A549 (cell line): Measurements from ENCODE around the gene INHBE.

Source experiments
- CBX2 ChIP-seq: fragments of 200-600 bp; sonication (generic); IDR thresholded peaks from 2 replicates; pipeline ENCODE4 v1.6.1; 2016; ENCODE audit warnings: low read depth, mild to moderate bottlenecking, borderline replicate concordance
- ESRRA ChIP-seq: fragments of 150-350 bp; IDR thresholded peaks from 2 replicates; pipeline ENCODE4 v1.6.1; 2014; ENCODE audit warnings: mild to moderate bottlenecking, low read length, borderline replicate concordance
- FOSL2 ChIP-seq, 2 experiments: fragments of 450-650 bp in 1 of 2; fragments of >200 bp in 1 of 2; sonication (Bioruptor Twin) in 1 of 2; formaldehyde crosslinking; IDR thresholded peaks; 2 replicates each; pipeline versions ENCODE4 v1.5.0 to v1.6.1; 2016 to 2020; ENCODE audit warnings: mild to moderate bottlenecking in 1 of 2, moderate library complexity in 1 of 2
- HDAC2 ChIP-seq: fragments of 200-600 bp; sonication (generic); IDR thresholded peaks from 2 replicates; pipeline ENCODE4 v1.6.1; 2016
- JUN ChIP-seq, 2 experiments: fragments of >200 bp; sonication (Bioruptor Twin); formaldehyde crosslinking; IDR thresholded peaks; 2 replicates in 1 of 2; 3 replicates in 1 of 2; pipeline ENCODE4 v1.6.1; 2016 to 2017
- MYC ChIP-seq: IDR thresholded peaks from 2 replicates; pipeline ENCODE4 v1.6.1; 2012; ENCODE audit warnings: mild to moderate bottlenecking, inconsistent platforms, low read length, improper control_type of control experiment, borderline replicate concordance
- POLR2A ChIP-seq: IDR thresholded peaks from 2 replicates; pipeline ENCODE4 v1.6.1; 2012; ENCODE audit warnings: mild to moderate bottlenecking, low read length
- RAD21 ChIP-seq, 2 experiments: fragments of >200 bp in 1 of 2; sonication (Bioruptor Twin) in 1 of 2; formaldehyde crosslinking in 1 of 2; IDR thresholded peaks in 1 of 2; conservative IDR thresholded peaks in 1 of 2; 2 replicates in 1 of 2; 3 replicates in 1 of 2; pipeline ENCODE4 v1.6.1; 2012 to 2018; ENCODE audit warnings: inconsistent platforms in 1 of 2
- TF ChIP-seq, protein P1 (sequence below): IDR thresholded peaks from 2 replicates; pipeline ENCODE4 v1.6.1; 2012
- TF ChIP-seq, protein P2 (sequence below): fragments of >200 bp; sonication (Bioruptor Twin); formaldehyde crosslinking; IDR thresholded peaks from 3 replicates; pipeline ENCODE4 v1.5.1; 2016
- TF ChIP-seq, protein P3 (sequence below): fragments of 150-350 bp; IDR thresholded peaks from 2 replicates; pipeline ENCODE4 v1.6.1; 2014; ENCODE audit warnings: low read depth, mild to moderate bottlenecking, low read length
- TF ChIP-seq, protein P4 (sequence below): fragments of 200-600 bp; sonication (generic); IDR thresholded peaks from 2 replicates; pipeline ENCODE4 v1.6.1; 2016; ENCODE audit warnings: antibody characterized with exemption, mild to moderate bottlenecking, moderate library complexity

DNA sequence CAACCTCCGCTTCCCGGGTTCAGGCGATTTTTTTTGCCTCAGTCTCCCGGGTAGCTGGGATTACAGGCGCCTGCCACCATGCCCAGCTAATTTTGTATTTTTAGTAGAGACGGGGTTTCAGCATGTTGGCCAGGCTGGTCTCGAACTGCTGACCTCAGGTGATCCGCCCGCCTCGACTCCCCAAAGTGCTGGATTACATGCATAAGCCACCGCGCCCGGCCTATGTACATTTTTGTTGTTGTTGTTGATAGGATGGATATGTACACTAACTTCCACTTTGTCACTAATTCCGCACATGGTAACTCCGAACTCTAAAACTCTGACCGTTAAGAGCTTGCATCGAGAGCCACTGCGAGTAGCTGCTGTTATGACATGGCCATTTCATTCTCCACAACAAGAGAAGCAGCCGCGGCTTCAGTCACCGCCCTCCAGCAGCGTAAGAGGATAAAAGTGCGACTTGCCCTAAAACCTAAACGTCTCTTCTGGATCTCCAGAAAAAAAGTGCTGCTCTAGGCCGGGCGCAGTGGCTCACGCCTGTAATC, 32.0 kb downstream of the INHBE start:
- TF ChIP-seq, protein P1, sequence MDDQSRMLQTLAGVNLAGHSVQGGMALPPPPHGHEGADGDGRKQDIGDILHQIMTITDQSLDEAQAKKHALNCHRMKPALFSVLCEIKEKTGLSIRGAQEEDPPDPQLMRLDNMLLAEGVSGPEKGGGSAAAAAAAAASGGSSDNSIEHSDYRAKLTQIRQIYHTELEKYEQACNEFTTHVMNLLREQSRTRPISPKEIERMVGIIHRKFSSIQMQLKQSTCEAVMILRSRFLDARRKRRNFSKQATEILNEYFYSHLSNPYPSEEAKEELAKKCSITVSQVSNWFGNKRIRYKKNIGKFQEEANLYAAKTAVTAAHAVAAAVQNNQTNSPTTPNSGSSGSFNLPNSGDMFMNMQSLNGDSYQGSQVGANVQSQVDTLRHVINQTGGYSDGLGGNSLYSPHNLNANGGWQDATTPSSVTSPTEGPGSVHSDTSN, result no peak
- TF ChIP-seq POLR2A (no peak), ESRRA (no peak), FOSL2 (IDR thresholded peaks at IDR 0.05) (no peak), FOSL2 (CRISPR knock-in tag; IDR thresholded peaks at IDR 0.05) (no peak), JUN (IDR thresholded peaks at IDR 0.05) (no peak), CBX2 (no peak), HDAC2 (no peak), MYC (no peak), RAD21 (conservative IDR thresholded peaks at IDR 0.05 in 1 of 2, IDR thresholded peaks at IDR 0.05 in 1 of 2) (no peak)
- TF ChIP-seq, protein P2, sequence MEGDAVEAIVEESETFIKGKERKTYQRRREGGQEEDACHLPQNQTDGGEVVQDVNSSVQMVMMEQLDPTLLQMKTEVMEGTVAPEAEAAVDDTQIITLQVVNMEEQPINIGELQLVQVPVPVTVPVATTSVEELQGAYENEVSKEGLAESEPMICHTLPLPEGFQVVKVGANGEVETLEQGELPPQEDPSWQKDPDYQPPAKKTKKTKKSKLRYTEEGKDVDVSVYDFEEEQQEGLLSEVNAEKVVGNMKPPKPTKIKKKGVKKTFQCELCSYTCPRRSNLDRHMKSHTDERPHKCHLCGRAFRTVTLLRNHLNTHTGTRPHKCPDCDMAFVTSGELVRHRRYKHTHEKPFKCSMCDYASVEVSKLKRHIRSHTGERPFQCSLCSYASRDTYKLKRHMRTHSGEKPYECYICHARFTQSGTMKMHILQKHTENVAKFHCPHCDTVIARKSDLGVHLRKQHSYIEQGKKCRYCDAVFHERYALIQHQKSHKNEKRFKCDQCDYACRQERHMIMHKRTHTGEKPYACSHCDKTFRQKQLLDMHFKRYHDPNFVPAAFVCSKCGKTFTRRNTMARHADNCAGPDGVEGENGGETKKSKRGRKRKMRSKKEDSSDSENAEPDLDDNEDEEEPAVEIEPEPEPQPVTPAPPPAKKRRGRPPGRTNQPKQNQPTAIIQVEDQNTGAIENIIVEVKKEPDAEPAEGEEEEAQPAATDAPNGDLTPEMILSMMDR, result no peak
- TF ChIP-seq, protein P3, sequence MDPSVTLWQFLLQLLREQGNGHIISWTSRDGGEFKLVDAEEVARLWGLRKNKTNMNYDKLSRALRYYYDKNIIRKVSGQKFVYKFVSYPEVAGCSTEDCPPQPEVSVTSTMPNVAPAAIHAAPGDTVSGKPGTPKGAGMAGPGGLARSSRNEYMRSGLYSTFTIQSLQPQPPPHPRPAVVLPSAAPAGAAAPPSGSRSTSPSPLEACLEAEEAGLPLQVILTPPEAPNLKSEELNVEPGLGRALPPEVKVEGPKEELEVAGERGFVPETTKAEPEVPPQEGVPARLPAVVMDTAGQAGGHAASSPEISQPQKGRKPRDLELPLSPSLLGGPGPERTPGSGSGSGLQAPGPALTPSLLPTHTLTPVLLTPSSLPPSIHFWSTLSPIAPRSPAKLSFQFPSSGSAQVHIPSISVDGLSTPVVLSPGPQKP, result no peak
- TF ChIP-seq, protein P4, sequence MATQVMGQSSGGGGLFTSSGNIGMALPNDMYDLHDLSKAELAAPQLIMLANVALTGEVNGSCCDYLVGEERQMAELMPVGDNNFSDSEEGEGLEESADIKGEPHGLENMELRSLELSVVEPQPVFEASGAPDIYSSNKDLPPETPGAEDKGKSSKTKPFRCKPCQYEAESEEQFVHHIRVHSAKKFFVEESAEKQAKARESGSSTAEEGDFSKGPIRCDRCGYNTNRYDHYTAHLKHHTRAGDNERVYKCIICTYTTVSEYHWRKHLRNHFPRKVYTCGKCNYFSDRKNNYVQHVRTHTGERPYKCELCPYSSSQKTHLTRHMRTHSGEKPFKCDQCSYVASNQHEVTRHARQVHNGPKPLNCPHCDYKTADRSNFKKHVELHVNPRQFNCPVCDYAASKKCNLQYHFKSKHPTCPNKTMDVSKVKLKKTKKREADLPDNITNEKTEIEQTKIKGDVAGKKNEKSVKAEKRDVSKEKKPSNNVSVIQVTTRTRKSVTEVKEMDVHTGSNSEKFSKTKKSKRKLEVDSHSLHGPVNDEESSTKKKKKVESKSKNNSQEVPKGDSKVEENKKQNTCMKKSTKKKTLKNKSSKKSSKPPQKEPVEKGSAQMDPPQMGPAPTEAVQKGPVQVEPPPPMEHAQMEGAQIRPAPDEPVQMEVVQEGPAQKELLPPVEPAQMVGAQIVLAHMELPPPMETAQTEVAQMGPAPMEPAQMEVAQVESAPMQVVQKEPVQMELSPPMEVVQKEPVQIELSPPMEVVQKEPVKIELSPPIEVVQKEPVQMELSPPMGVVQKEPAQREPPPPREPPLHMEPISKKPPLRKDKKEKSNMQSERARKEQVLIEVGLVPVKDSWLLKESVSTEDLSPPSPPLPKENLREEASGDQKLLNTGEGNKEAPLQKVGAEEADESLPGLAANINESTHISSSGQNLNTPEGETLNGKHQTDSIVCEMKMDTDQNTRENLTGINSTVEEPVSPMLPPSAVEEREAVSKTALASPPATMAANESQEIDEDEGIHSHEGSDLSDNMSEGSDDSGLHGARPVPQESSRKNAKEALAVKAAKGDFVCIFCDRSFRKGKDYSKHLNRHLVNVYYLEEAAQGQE, result no peak
